HG03439 (cell line): ENCODE results near the gene SKIC8.

Experiments used
- ATAC-seq: cut with Tn5 transposase; IDR thresholded peaks from one replicate; pipeline ENCODE4 v1.9.1; 2021; ENCODE audit warnings: mild to moderate bottlenecking, moderate library complexity; ENCODE audit not compliant: unreplicated experiment

The SKIC8 gene

DNA sequence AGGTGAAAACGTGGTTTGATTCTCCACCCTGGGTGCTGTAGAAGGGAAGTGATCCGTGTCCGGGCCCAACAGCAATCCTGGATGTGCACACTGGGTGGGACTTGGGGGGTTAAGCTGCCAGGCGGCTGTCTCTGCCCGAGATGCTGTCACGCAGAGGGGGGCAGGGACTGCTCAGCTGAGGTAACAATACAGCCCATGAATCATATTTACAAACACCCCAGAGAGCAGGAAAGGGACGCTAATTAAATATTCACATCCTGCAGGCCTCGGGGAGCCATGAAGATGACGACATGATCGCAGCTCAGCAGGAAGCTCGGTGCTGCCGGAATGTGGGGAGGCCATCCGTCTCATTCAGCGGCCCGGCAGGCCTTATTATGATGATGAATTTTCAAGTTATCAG, 22.8 kb upstream of the SKIC8 start:
- ATAC-seq = no peak

GRCh38 chr15:78321786-78322185, 22.4 kb upstream of the SKIC8 start:
- ATAC-seq = no peak

GRCh38 chr15:78321041-78321570, 21.7 kb upstream of the SKIC8 start:
- ATAC-seq = no peak

DNA sequence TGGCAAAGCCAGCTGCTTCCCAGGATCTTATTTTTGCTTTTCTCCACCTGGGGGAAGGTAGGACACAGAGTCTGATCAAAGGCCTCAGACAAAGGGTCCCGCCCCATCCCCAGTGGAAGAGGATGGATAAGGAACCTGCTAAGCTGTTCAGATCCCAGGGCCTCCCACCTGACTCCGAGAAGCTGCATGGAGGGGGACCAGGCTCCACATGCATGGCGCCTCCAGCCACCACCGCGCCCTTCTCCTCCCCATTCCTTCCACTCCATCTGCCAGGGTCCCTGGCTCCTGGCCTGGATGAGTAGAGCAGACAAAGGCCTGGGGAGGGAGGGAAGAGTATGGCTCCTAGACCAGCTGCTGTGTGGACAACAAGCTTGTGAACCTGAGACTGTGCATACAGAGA, 20.8 kb upstream of the SKIC8 start:
- ATAC-seq = no peak

GRCh38 chr15:78319588-78319987, 20.2 kb upstream of the SKIC8 start:
- no peak for ATAC-seq

DNA sequence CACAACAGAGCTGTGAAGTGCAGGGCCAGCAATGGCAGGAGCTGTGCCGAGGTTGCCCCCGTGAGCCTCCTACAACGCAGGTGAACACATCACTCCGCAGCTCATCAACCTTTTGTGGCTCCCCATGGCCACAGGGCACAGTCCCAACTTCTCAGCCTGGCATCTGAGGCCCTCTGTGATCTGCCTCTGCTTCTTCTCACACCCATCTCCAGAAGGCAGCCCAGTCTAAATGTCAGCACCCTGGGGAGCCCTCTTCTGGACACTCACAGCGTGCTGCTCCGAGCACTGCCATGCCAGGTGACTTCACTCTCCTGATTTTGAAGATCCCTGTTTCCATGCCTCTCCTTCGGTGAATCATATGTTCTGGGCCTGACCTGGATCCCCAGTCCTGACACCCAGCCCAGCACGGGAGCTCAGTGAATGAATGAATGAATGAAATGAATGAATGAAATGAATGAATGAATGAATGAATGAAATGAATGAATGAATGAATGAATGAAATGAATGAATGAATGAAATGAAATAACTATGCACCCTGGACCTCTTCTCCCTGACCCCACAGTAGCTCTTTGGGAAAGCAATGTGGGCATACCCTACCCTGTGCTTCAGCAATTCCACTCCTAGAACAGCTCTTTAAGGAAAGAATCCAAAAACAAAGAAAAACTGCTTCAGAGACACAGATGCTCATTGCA, 17.9 kb upstream of the SKIC8 start:
- no peak for ATAC-seq

DNA sequence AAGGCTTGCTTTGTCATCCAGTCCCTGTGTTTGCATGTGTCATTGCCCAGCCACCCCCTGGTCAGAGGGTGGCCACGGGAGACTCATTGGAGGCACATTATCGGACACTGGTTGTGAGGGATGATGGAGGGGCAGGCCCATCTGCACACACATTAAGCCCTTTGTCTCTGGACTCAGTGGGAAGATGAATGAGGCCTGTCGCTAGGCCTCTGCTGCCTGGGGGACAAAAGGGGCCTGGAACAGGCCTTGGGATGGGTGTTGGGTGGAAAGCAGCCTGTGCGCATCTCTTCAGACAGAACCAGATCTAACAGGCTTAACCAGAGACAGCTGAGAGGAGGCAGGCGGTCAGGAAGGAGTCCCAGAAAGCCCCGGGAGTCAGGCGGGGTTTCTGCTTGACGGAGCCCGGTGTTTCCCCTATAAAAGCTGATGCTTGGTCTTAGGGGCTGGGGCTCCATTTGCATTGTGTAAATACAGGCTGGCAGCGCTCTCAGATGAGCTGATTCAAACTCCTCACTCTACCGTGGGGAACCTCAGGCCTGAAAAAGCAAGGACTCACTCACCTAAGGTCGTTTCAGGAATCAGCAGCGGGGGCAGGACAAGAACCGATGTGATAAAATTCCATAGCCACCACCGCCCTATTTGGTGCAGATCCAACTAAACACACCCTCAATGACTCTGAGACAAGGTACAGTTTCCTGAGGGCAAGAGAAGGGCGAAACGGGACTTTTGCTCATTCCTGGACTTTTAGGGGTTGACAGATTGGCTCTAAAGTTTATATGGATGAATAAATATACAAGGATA, 17.1 kb upstream of the SKIC8 start:
- ATAC-seq = no peak

DNA sequence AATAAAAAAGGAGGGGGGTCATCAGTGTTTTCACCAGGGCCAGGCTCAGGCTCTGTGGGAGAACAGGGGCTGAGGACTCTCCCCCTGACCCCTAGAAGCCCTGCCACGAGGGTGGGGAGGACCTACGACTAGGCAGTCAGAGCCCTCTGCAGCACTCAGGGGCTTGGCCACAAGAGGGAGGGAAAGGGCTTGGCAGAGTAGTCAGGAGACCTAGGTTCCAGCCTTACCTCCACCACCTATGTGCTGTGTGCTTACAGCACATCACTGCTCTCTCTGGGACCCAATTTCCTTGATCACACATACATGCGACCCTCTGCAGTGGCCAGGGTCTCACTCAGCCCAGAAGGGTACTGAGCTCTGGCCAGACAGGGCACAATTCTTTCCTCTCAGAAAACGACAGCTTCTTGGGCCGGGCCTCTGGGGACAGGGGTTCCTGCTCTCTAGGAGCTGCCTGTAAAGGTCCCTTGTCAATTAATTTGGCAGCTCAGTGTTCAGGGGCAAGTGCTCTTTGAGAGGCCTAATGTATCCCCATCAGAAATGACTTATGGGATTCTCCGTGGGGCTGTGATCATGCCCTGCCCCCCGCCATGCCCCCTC, 16.4 kb upstream of the SKIC8 start:
- no peak for ATAC-seq

DNA sequence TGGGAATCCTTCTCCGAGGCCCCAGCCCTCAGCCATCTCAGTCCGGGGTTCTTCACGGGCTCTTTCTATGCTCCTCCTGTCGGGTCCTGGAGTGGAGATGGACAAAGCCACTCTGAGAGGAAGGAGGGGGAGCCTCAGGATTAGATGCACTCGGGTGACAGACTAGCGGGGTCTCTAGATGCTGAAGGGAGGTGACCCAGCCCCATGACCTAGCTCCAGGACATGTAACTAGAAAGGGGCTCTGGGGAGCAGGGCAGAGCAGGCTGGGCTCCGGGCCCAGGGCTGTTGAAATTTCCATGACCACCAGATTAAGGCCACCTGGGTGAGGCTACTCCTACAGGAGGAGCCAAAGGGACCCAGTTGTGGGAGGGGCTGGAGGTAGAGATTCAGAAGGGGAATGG, 14.8 kb upstream of the SKIC8 start:
- ATAC-seq = no peak

DNA sequence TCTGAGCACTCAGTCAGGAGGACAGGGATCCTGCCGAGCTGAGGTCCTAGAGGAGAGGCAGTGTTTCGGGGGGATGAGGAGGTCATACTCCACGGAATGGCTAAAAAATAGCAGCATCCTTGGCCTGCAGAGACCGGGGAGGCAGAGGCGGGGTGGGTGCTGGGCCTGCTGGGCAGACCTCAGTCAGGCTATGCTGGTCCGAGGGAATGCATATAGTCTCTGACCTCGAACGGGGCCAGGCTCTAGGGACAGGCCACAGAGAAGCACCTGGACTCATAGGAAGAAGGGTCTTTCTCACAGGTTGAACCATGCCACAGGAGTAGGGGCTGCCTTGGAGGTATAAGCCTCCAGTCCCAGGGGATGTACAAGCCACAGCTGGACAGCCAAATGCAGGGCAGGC, 14.0 kb upstream of the SKIC8 start:
- no peak for ATAC-seq

DNA sequence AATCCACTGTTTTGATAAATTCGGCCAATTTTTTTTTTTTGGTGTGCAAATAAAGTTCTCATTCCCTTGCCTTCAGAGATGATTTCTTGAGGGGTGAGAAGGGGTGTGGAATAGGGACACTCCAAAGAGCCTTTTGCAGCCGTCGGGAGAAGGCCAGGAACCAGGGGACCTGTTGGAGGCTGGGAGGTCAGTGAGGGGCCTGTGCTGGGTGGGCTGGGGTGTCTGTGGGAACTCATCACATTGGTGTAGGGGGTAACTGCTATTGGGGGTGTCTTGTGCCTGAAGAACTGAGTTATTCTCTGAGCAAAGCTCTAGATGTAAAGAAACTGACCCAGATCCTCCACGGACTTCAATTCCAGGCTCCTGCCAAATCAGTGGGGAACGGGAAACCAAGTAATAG, 13.5 kb upstream of the SKIC8 start:
- ATAC-seq = no peak

- ATAC-seq = no peak
These were observed 13.1 kb upstream of the SKIC8 start for GRCh38 chr15:78312536-78312935.

DNA sequence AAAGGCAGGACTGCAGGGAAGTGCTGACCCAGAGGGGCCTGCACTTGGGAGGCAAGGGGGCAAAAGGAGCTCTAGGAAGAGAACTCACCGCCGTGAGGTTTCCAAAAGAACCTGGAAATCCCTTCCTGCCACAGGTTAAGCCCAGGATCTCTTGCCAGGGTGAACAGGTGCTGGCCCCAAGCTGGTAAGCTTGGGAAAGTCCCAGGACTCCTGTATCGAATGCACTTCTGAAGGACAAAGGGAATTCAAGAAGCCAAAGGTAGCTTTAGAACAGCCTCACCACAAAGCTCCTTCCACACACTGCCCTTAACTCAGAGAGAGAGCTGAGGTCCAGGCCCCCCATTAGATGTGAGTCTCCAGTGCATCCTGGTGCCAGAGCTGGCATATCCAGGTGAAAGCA, 11.9 kb upstream of the SKIC8 start:
- no peak for ATAC-seq

DNA sequence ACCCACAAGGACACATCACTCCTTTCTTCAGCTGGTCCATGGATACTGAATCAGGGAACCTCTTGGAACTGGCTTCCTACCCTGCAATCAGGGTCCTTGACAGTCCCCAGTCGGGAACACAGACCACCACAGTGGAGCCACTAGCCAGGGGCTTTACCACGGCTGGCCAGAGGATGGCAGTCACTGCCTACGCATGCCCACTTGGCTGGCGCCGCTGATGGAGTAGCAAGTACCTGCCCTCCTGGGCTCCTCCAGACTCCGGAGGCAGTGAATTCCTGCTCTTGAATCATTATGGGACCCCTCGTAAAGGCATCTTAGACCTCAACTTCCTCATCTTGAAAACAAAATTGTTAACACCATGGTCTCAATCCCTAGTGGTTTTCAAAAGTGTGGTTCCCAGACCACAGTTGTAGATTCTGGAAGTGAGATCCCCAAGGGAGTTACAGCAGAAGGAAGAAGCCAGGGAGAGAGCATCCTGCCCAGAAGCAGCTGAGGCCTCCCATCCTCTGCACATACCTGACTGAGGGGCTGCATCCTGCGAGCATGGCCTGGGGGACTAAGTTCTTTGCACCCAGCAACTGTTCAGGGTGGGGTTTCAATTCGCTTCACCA, 9.1 kb upstream of the SKIC8 start:
- no peak for ATAC-seq

DNA sequence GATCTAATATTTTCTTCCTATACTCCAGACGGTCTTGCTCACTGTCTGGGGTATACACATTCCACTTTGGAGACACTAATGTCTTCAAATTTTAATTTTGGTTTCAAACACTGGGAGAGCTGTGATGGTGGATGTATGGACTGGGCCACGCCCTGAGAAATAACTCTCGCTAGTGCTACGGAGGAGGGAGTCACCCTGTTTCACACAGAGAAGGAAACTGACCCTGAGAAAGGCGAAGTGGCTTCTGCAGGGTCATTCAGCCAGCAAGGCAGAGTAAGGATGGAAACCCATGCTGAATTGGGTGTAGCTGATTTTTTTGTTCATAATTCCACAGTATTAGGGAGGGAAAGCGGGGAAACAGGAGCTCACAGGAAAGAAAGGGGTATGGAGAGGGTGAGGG, 8.6 kb upstream of the SKIC8 start:
- ATAC-seq = no peak

DNA sequence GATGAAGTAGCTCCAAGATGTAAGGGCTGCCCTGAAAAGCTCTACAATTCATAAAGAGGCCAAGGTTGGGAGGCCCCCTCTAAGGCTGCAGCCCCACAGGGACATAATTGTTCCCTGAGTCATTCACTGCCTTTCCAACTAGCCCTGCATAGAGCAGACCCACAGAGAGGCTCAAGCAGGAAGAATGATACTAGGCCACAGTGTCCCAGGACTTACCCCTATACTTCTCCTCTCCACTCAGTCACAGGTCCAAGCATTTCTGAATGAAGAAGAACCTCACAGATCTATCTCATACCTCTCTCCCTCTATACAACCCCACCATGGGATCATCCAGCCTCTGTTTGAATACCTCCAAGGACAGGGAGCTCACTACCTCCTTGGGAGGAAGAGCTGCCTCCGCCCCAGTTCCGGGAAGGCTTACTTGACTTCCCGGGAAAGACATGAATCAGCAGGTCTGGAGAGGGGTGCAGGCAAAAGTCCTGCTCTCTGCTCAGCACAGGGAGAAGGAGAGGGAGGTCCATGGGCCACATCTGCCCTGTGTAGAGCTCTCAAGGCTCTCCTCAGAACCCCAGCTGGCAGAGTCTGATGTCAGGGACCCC, 6.9 kb upstream of the SKIC8 start:
- no peak for ATAC-seq

GRCh38 chr15:78304216-78305066, 5.0 kb upstream of the SKIC8 start:
- ATAC-seq = no peak

DNA sequence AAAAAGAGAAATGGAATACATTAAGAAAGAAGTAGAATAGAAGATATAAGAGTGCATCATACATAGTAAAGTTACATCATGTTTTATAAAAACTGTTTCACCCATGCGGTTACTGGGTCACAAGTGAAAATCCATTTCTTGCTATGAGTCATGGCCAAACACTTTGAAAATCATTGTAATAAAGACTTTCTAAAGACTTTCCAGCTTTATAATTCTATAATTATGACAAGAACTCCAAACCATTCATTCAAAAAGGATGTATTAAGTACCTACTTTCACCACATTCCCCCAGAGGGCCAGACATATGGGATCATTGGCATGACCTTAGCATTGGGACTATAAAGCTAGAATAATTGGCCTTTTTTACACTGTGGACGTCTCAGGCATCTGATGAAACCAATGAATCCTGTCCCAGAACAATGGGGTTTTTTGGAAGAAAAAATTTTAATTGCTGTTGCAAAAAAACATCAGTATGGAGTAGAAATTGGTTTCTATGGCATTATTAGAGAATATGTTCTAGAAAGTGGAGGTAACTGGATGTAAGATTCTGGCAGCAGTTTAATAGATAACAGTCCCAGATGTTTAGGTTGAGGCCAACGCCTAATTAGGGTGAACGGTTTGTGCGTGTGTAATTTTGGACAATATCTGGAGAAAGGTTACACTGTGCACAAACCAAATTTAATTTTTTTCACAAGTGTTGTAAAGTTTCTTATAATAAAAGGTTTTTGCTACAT, 3.3 kb upstream of the SKIC8 start:
- ATAC-seq = no peak

GRCh38 chr15:78301828-78302227, 2.4 kb upstream of the SKIC8 start:
- ATAC-seq = no peak

- no peak for ATAC-seq
These were observed 1.9 kb upstream of the SKIC8 start for GRCh38 chr15:78301326-78301725.
